Duodenal mucosa (tissue), 2 donors: ENCODE measurements around the gene EFCC1.

ENCODE experiments used
- H3K27ac ChIP-seq: one replicate; pipeline ENCODE4 v1.7.0; 2013; ENCODE audit warnings: low read depth, low read length
- H3K27me3 ChIP-seq, 2 donors: one replicate each; pipeline ENCODE4 v1.7.0; 2013; ENCODE audit warnings: low read length in 2 of 2, control low read depth in 1 of 2; ENCODE audit not compliant: insufficient read depth in 2 of 2, control insufficient read depth in 1 of 2
- H3K36me3 ChIP-seq, 2 donors: one replicate each; pipeline ENCODE4 v1.7.0; 2013; ENCODE audit warnings: low read length in 2 of 2, control low read depth in 1 of 2; ENCODE audit not compliant: insufficient read depth in 2 of 2, control insufficient read depth in 1 of 2
- H3K4me1 ChIP-seq, 2 donors: one replicate each; pipeline ENCODE4 v1.7.0; 2013; ENCODE audit warnings: low read length in 2 of 2, control low read depth in 1 of 2; ENCODE audit not compliant: insufficient read depth in 2 of 2, control insufficient read depth in 1 of 2
- H3K4me3 ChIP-seq, 2 donors: one replicate each; pipeline ENCODE4 v1.7.0; 2013; ENCODE audit warnings: low read length in 2 of 2, low read depth in 1 of 2
- H3K9ac ChIP-seq, 2 donors: one replicate each; pipeline ENCODE4 v1.7.0; 2013; ENCODE audit warnings: low read length in 2 of 2, low read depth in 1 of 2
- H3K9me3 ChIP-seq, 2 donors: one replicate each; pipeline ENCODE4 v1.7.0; 2013; ENCODE audit warnings: low read length in 2 of 2, control low read depth in 1 of 2; ENCODE audit not compliant: control insufficient read depth in 1 of 2

EFCC1 gene, protein sequence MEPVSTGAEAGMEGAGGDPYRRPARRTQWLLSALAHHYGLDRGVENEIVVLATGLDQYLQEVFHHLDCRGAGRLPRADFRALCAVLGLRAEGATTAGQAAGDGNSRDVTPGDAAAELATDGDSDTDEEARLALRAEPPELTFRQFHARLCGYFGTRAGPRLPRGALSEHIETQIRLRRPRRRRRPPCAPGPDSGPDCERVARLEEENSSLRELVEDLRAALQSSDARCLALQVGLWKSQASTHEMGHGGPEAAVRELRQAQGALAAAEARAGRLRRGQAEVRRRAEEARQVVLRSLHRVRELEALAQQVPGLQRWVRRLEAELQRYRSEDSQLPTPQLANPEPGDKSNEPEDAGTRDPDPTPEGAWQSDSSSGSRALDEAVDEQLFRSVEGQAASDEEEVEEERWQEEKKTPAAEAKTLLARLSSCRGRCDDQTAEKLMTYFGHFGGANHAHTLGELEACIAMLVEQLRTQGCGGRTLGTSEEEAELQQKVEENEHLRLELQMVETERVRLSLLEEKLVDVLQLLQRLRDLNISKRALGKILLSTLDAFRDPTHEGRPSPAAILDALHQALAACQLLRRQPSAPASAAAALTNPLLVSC

GRCh38 chr3:129001101-129001805, at the start of gene EFCC1:
Gene EFCC1 (plus strand): TSS chr3:129001304. CDS start chr3:129001629, 325 bp downstream.
- H3K27ac ChIP-seq = peak within 1 kb of the TSS; percentile 21
- peaks cover 36 to 37% of the 10 kb centered on the region in 2 donors for H3K27me3 ChIP-seq
- peaks cover 23 to 25% of the 10 kb centered on the region in 2 donors for H3K4me1 ChIP-seq
- H3K9ac ChIP-seq = no peak within 1 kb of the TSS
- peak within 1 kb of the TSS; percentile 51 to 63 for H3K4me3 ChIP-seq
- no peaks in the 10 kb centered on the region for H3K9me3 ChIP-seq
- H3K36me3 ChIP-seq = no peaks in the 10 kb centered on the region

- no peak overlapping the region for H3K4me3 ChIP-seq
- no peaks in the 10 kb centered on the region for H3K36me3 ChIP-seq
- no peaks in the 10 kb centered on the region for H3K4me1 ChIP-seq
- H3K27me3 ChIP-seq = no peaks in the 10 kb centered on the region
- H3K9me3 ChIP-seq = no peaks in the 10 kb centered on the region
- no peak overlapping the region for H3K27ac ChIP-seq
- H3K9ac ChIP-seq = no peak overlapping the region
Measured at GRCh38 chr3:128956440-128956839, 44.7 kb upstream of the EFCC1 start.

DNA sequence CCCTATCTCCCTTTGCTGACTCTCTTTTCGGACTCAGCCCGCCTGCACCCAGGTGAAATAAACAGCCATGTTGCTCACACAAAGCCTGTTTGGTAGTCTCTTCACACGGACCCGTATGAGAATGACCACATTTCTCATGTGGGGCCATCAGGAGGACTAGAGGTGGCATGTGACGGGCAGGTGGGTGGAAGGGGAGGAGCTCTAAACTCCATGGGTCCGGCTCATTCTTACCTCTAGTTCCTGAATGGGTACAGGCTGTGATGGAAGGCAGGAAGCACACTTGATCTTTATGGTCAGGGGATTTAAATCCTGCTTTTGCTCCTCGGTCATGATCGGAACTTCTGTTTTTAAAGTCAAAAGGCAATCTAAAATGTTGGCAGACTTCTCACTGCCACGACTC, 35.8 kb upstream of the EFCC1 start:
- Histone ChIP-seq H3K36me3 (no peaks in the 10 kb centered on the region), H3K27ac (no peak overlapping the region), H3K4me1 (no peaks in the 10 kb centered on the region)

DNA sequence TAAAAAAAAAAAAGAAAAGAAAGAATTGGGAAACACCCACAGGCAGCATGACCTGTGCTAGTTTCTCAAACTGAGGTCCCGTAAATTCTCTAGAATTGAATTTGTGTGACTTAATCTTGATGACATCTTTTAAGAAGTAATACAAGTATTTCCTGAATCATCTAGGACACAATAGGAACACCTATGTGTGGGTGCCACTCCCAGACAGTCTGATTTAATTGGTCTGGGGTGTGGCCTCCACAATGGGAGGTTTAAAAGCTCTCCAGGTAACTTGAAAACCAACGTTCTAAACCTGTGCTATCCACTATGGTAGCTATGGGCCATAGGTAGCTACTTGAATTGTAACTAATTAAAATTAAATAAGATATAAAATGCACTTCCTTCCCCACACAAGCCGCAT, 35.3 kb upstream of the EFCC1 start:
- no peaks in the 10 kb centered on the region for H3K27me3 ChIP-seq
- H3K36me3 ChIP-seq = no peaks in the 10 kb centered on the region
- H3K9me3 ChIP-seq = no peaks in the 10 kb centered on the region
- H3K27ac ChIP-seq = no peak overlapping the region
- H3K4me1 ChIP-seq = peaks cover 0 to 3% of the 10 kb centered on the region in 2 donors
- no peak overlapping the region for H3K4me3 ChIP-seq
- no peak overlapping the region for H3K9ac ChIP-seq

More for the DNA sequence above, 35.8 kb upstream of the EFCC1 start:
- no peaks in the 10 kb centered on the region for H3K27me3 ChIP-seq
- H3K9me3 ChIP-seq = no peaks in the 10 kb centered on the region
- no peak overlapping the region for H3K9ac ChIP-seq
- no peak overlapping the region for H3K4me3 ChIP-seq

- H3K9ac ChIP-seq = no peak overlapping the region
- no peaks in the 10 kb centered on the region for H3K27me3 ChIP-seq
- H3K9me3 ChIP-seq = no peaks in the 10 kb centered on the region
- H3K27ac ChIP-seq = no peak overlapping the region
- peaks cover 0 to 8% of the 10 kb centered on the region in 2 donors for H3K4me1 ChIP-seq
- no peak overlapping the region for H3K4me3 ChIP-seq
- H3K36me3 ChIP-seq = no peaks in the 10 kb centered on the region
Measured at GRCh38 chr3:128967748-128968355, 33.3 kb upstream of the EFCC1 start.

GRCh38 chr3:128969993-128970739, 30.9 kb upstream of the EFCC1 start:
- Histone ChIP-seq H3K27me3 (no peaks in the 10 kb centered on the region), H3K36me3 (no peaks in the 10 kb centered on the region), H3K9me3 (no peaks in the 10 kb centered on the region), H3K27ac (no peak overlapping the region), H3K4me3 (no peak overlapping the region), H3K9ac (no peak overlapping the region), H3K4me1 (peaks cover 0 to 8% of the 10 kb centered on the region in 2 donors)

DNA sequence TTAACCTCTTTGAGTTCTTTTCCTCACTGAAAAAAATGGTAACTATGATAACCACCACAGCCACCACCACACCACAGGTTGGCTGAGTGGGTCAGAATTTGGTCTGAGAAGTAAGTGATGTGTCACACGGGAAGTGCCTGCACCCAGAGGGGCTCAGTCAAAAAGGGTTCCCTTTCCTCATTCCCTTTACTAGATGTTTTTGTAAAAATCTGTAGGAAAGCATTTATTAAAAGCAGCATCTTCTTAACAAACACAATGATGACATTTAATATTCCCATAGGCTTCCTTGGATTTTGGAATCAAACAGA, 30.4 kb upstream of the EFCC1 start:
- no peak overlapping the region for H3K9ac ChIP-seq
- no peaks in the 10 kb centered on the region for H3K36me3 ChIP-seq
- H3K9me3 ChIP-seq = no peaks in the 10 kb centered on the region
- peaks cover 0 to 8% of the 10 kb centered on the region in 2 donors for H3K4me1 ChIP-seq
- H3K4me3 ChIP-seq = no peak overlapping the region
- H3K27ac ChIP-seq = peak overlapping the region; percentile 2
- no peaks in the 10 kb centered on the region for H3K27me3 ChIP-seq

DNA sequence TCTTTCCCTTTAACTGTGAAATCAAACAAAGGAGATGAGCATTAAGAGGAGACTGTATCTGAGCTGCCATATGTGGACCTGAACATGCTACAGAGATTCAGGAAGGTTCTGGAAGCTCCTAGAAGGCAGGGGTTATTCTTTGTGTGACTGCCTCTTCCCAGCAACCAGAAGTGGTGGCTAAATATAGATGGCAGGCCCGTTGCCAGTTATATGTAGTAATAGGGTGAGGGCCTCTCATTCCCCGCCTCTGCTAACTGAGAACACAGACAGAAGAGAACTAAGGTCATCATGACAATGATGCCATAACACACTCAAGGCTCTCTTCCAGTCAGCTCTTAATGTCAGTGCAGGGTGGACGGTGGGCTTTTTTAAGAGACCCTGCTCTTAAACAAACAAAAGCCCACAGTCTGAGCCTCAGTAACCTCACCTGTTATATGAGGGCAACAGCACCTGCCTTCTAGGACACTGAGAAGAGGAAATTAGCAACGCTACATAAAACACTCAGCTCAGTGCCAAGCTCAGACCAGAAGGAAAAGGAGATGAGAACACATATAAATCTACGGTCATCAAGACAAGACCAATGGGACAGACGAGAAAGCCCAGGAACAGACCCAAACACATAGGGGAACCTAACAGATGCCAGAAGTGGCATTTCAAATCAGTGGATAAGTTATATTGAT, 29.5 kb upstream of the EFCC1 start:
- Histone ChIP-seq H3K27ac (no peak overlapping the region), H3K9ac (no peak overlapping the region), H3K4me1 (peaks cover 0 to 8% of the 10 kb centered on the region in 2 donors), H3K9me3 (no peaks in the 10 kb centered on the region), H3K36me3 (no peaks in the 10 kb centered on the region), H3K27me3 (no peaks in the 10 kb centered on the region), H3K4me3 (no peak overlapping the region)

DNA sequence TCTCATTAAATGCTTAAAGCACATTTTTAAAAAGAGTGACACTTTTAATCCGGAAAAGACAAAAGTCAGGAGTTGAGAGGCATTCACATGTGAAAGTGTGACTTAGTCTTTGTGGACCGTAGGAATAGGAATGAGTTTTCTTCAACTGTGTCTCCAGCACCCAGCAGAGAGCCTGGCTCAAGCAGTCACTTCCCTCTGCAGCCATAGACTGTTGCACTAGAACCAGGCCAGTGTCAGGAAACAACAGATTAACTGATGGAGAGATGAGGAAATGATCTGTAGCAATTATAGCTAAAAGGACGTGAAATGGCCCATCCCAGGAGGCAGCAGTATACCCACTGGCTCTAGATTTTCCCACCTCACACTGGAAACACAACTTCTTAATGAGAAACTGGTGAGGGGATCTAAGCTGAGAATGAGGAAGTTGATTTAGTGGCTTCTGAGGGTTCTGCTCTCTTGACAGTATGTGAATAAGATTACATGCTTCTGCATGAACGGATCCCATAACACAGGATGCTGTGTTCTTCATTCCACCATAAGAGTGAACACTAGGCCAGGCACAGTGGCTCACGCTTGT, 27.0 kb upstream of the EFCC1 start:
- H3K4me3 ChIP-seq = no peak overlapping the region
- H3K9me3 ChIP-seq = no peaks in the 10 kb centered on the region
- H3K9ac ChIP-seq = no peak overlapping the region
- H3K4me1 ChIP-seq = peaks cover 0 to 8% of the 10 kb centered on the region in 2 donors
- no peaks in the 10 kb centered on the region for H3K36me3 ChIP-seq
- no peaks in the 10 kb centered on the region for H3K27me3 ChIP-seq
- no peak overlapping the region for H3K27ac ChIP-seq
